DND-41 (cell line): ENCODE data around the gene HSPA4L.

Source experiments
- ATAC-seq: fragments of 200-7000 bp; cut with Tn5 transposase; 3 replicates; pipeline ENCODE4 v1.9.1; 2021; ENCODE audit warnings: low read depth; ENCODE audit not compliant: insufficient read depth
- DNase-seq: peaks from one replicate; pipeline ENCODE4 v3.0.0-alpha.2; 2020
- H2AFZ ChIP-seq: 2 replicates; pipeline ENCODE4 v1.6.0; 2012; ENCODE audit warnings: low read depth, low read length
- H3K27ac ChIP-seq: 2 replicates; pipeline ENCODE4 v1.5.1; 2012; ENCODE audit warnings: low read length, inconsistent platforms
- H3K27me3 ChIP-seq: fragments of 200-600 bp; sonication (generic); 2 replicates; pipeline ENCODE4 v1.6.0; 2012; ENCODE audit warnings: low read length, mild to moderate bottlenecking, inconsistent platforms; ENCODE audit not compliant: insufficient read depth, poor library complexity
- H3K36me3 ChIP-seq: 2 replicates; pipeline ENCODE4 v1.5.1; 2012; ENCODE audit warnings: low read length, inconsistent platforms; ENCODE audit not compliant: insufficient read depth
- H3K4me1 ChIP-seq: 2 replicates; pipeline ENCODE4 v1.5.1; 2012; ENCODE audit warnings: mild to moderate bottlenecking, low read length; ENCODE audit not compliant: insufficient read depth
- H3K4me2 ChIP-seq: 2 replicates; pipeline ENCODE4 v1.6.0; 2012; ENCODE audit warnings: mild to moderate bottlenecking, moderate library complexity, low read length, inconsistent platforms; ENCODE audit not compliant: insufficient read depth
- H3K4me3 ChIP-seq, 2 experiments: fragments of 200-600 bp in 1 of 2; shearing (Covaris generic) in 1 of 2; 2 replicates each; pipeline ENCODE4 v1.5.1; 2012 to 2016; ENCODE audit warnings: inconsistent platforms in 2 of 2, low read length in 2 of 2, mild to moderate bottlenecking in 2 of 2, low read depth in 1 of 2, moderate library complexity in 1 of 2
- H3K79me2 ChIP-seq: 2 replicates; pipeline ENCODE4 v1.6.0; 2012; ENCODE audit warnings: low read length, inconsistent platforms; ENCODE audit not compliant: insufficient read depth
- H3K9ac ChIP-seq: 2 replicates; pipeline ENCODE4 v1.6.0; 2012; ENCODE audit warnings: low read depth, mild to moderate bottlenecking, inconsistent platforms, low read length, moderate library complexity
- H3K9me3 ChIP-seq: 2 replicates; pipeline ENCODE4 v1.5.1; 2012; ENCODE audit warnings: low read length, moderate library complexity, mild to moderate bottlenecking, inconsistent platforms; ENCODE audit not compliant: insufficient read depth, severe bottlenecking
- H4K20me1 ChIP-seq: 2 replicates; pipeline ENCODE4 v1.6.0; 2012; ENCODE audit warnings: low read length; ENCODE audit not compliant: insufficient read depth
- CTCF ChIP-seq: IDR thresholded peaks from 2 replicates; pipeline ENCODE4 v1.5.1; 2012; ENCODE audit warnings: borderline replicate concordance, low read length, moderate library complexity, mild to moderate bottlenecking; ENCODE audit not compliant: poor library complexity, severe bottlenecking; ENCODE audit errors: extremely low read depth
- EZH2 ChIP-seq: IDR thresholded peaks from 3 replicates; pipeline ENCODE4 v1.6.1; 2012; ENCODE audit warnings: borderline replicate concordance, low read depth, mild to moderate bottlenecking, moderate library complexity, low read length, inconsistent platforms; ENCODE audit not compliant: severe bottlenecking

Gene HSPA4L

GRCh38 chr4:127832585-127832984, 50.5 kb downstream of the HSPA4L start:
- Histone ChIP-seq H3K79me2 (no peaks in the 10 kb centered on the region), H3K27me3 (no peaks in the 10 kb centered on the region), H2AFZ (no peak overlapping the region), H3K9me3 (no peaks in the 10 kb centered on the region), H3K4me3 (no peak overlapping the region), H3K4me1 (no peaks in the 10 kb centered on the region), H3K36me3 (no peaks in the 10 kb centered on the region), H3K4me2 (no peak overlapping the region), H3K9ac (no peak overlapping the region), H3K27ac (no peak overlapping the region), H4K20me1 (no peaks in the 10 kb centered on the region)
- TF ChIP-seq EZH2 (no peak), CTCF (no peak)
- ATAC-seq (no peak), DNase-seq (no peak)

- Histone ChIP-seq H2AFZ (no peak overlapping the region), H4K20me1 (no peaks in the 10 kb centered on the region), H3K9ac (no peak overlapping the region), H3K36me3 (peaks cover 5% of the 10 kb centered on the region; the same call in 1 of the 2 replicates), H3K27me3 (no peaks in the 10 kb centered on the region), H3K4me2 (no peak overlapping the region), H3K9me3 (peaks cover 4% of the 10 kb centered on the region), H3K4me1 (no peaks in the 10 kb centered on the region), H3K4me3 (no peak overlapping the region), H3K79me2 (peaks cover 13% of the 10 kb centered on the region), H3K27ac (no peak overlapping the region)
- TF ChIP-seq EZH2 (no peak), CTCF (no peak)
- ATAC-seq (peak; percentile 27; the same call in 1 of the 3 replicates), DNase-seq (no peak)
Measured at GRCh38 chr4:127843704-127844600, 61.8 kb downstream of the HSPA4L start.

- Histone ChIP-seq H3K4me3 (no peak overlapping the region), H3K9ac (no peak overlapping the region), H2AFZ (no peak overlapping the region), H4K20me1 (no peaks in the 10 kb centered on the region), H3K4me1 (no peaks in the 10 kb centered on the region), H3K79me2 (peaks cover 13% of the 10 kb centered on the region), H3K9me3 (peaks cover 7% of the 10 kb centered on the region), H3K27ac (no peak overlapping the region), H3K4me2 (no peak overlapping the region), H3K36me3 (peaks cover 5% of the 10 kb centered on the region; the same call in 1 of the 2 replicates), H3K27me3 (no peaks in the 10 kb centered on the region)
- ATAC-seq (no peak), DNase-seq (no peak)
- no peak for TF ChIP-seq CTCF
- TF ChIP-seq EZH2 = no peak
Measured at GRCh38 chr4:127844601-127845116, 62.5 kb downstream of the HSPA4L start.
